OCI-LY7 (cell line): ENCODE results near the gene GRB10. TPM values are rescaled to one million over a fixed set of nuclear protein-coding genes. Genes with fewer than 3 reads are reported as not detected.
"Not testable (repeated sequence)": the region's sequence is repeated elsewhere in the genome, so short reads cannot be mapped to it uniquely, and the experiment has no call there.

ENCODE experiments used
- BruUV-seq: library from RNA; stranded (reverse); fragments of 400-500 nt; replicated peaks from 2 replicates; lab custom pipeline; 2021; lab: Mats Ljungman, UMichigan
- CTCF ChIA-PET: fragments of 300-600 bp; sonication (Branson Sonifier 250); formaldehyde crosslinking; loops from one replicate; lab custom pipeline; 2022; ENCODE audit warnings: antibody characterized with exemption; ENCODE audit not compliant: unreplicated experiment; lab: Charles Lee
- POLR2A ChIA-PET: fragments of 300-600 bp; sonication (Branson Sonifier 250); formaldehyde crosslinking; loops from one replicate; lab custom pipeline; 2022; ENCODE audit warnings: antibody characterized with exemption; lab: Charles Lee
- DNase-seq: peaks from one replicate; pipeline ENCODE4 v3.0.0-alpha.2; 2015; ENCODE audit warnings: low spot score
- H2AFZ ChIP-seq: fragments of 200-600 bp; sonication (generic), shearing (Covaris generic); 2 replicates; pipeline ENCODE4 v1.6.1; 2014; ENCODE audit warnings: mild to moderate bottlenecking, antibody characterized with exemption, low read length, moderate library complexity
- H3K27ac ChIP-seq: fragments of 200-600 bp; sonication (generic); 2 replicates; pipeline ENCODE4 v1.5.1; 2014; ENCODE audit warnings: mixed run types, low read depth, mild to moderate bottlenecking, moderate library complexity, low read length, inconsistent platforms; ENCODE audit not compliant: poor library complexity, severe bottlenecking
- H3K36me3 ChIP-seq: fragments of 200-600 bp; sonication (generic); 2 replicates; pipeline ENCODE4 v1.6.1; 2014; ENCODE audit warnings: mild to moderate bottlenecking, antibody characterized with exemption, low read length, moderate library complexity, mixed read lengths; ENCODE audit not compliant: insufficient read depth
- H3K4me1 ChIP-seq: fragments of 200-600 bp; sonication (generic); 2 replicates; pipeline ENCODE4 v1.5.1; 2014; ENCODE audit warnings: mild to moderate bottlenecking, low read length; ENCODE audit not compliant: insufficient read depth, poor library complexity, severe bottlenecking
- H3K4me2 ChIP-seq: fragments of 200-600 bp; sonication (generic); 2 replicates; pipeline ENCODE4 v1.6.1; 2014; ENCODE audit warnings: mild to moderate bottlenecking, low read length
- H3K4me3 ChIP-seq: fragments of 200-600 bp; sonication (generic); 2 replicates; pipeline ENCODE4 v1.5.1; 2014; ENCODE audit warnings: mild to moderate bottlenecking, low read depth, low read length; ENCODE audit not compliant: poor library complexity, severe bottlenecking
- H3K79me2 ChIP-seq: fragments of 200-600 bp; sonication (generic); 2 replicates; pipeline ENCODE4 v1.6.1; 2016; ENCODE audit warnings: low read depth, mild to moderate bottlenecking, low read length, moderate library complexity, mixed read lengths; ENCODE audit not compliant: insufficient read depth
- H3K9me2 ChIP-seq: fragments of 200-600 bp; sonication (generic); 2 replicates; pipeline ENCODE4 v1.6.1; 2016; ENCODE audit warnings: mild to moderate bottlenecking, low read length, mixed read lengths; ENCODE audit not compliant: insufficient read depth
- H3K9me3 ChIP-seq: fragments of 200-600 bp; sonication (generic); 2 replicates; pipeline ENCODE4 v1.6.1; 2014; ENCODE audit warnings: mild to moderate bottlenecking, mixed run types, low read length, mixed read lengths
- H4K20me1 ChIP-seq: fragments of 200-600 bp; sonication (generic); 2 replicates; pipeline ENCODE4 v1.6.1; 2014; ENCODE audit warnings: mild to moderate bottlenecking, antibody characterized with exemption, low read length, moderate library complexity, mixed read lengths; ENCODE audit not compliant: insufficient read depth
- CTCF ChIP-seq: fragments of 200-600 bp; sonication (generic); conservative IDR thresholded peaks from 2 replicates; pipeline ENCODE4 v1.5.1; 2014; ENCODE audit warnings: mild to moderate bottlenecking, antibody characterized with exemption, low read length, moderate library complexity, mixed read lengths
- EZH2phosphoT487 ChIP-seq: fragments of 200-600 bp; sonication (generic); IDR thresholded peaks from 2 replicates; pipeline ENCODE4 v1.6.1; 2018; ENCODE audit warnings: low read depth, borderline replicate concordance, mild to moderate bottlenecking, mixed run types, antibody characterized with exemption, low read length, moderate library complexity, mixed read lengths
- intact Hi-C: fragments of 100-400 bp; cut with micrococcal nuclease; formaldehyde crosslinking; loops from one replicate; pipeline ENCODE4 v1.10.0; 2022; ENCODE audit not compliant: unreplicated experiment
- total RNA-seq, 2 experiments: library from RNA; depleted of rRNA in 1 of 2; stranded (reverse); fragments of >200 nt in 1 of 2; shearing (Covaris generic) in 1 of 2; gene quantifications; 2 replicates each; pipeline ENCODE4 v1.2.3, GENCODE V29; 2014 to 2022

Gene GRB10
- total RNA-seq, 2 experiments from 2014 or later: not detected

- intact Hi-C loops: no loop called here
These were observed 230.6 kb downstream of the GRB10 start for GRCh38 chr7:50552139-50552538.

GRCh38 chr7:50545613-50546012 lies 237.1 kb downstream of the GRB10 start:
- H3K4me3 ChIP-seq, H3K79me2 ChIP-seq, H3K9me3 ChIP-seq, H3K9me2 ChIP-seq, H2AFZ ChIP-seq, H4K20me1 ChIP-seq, H3K27ac ChIP-seq, DNase-seq, BruUV-seq, H3K4me2 ChIP-seq, H3K4me1 ChIP-seq, intact Hi-C loops, CTCF ChIA-PET, H3K36me3 ChIP-seq: not testable (repeated sequence)
- POLR2A ChIA-PET: interaction anchor here (0.7 kb wide), 1 partner anchor 456 kb away, joined by 3 read pairs; no protein-coding TSS in a partner anchor

More at GRCh38 chr7:50552139-50552538, 230.6 kb downstream of the GRB10 start:
- DNase-seq: no peak
- Histone ChIP-seq H3K9me3 (no peaks in the 10 kb centered on the region), H3K4me2 (no peak overlapping the region), H2AFZ (no peak overlapping the region), H3K79me2 (no peaks in the 10 kb centered on the region), H3K9me2 (no peaks in the 10 kb centered on the region), H4K20me1 (no peaks in the 10 kb centered on the region), H3K4me3 (no peak overlapping the region), H3K36me3 (no peaks in the 10 kb centered on the region), H3K27ac (no peak overlapping the region), H3K4me1 (no peaks in the 10 kb centered on the region)
- POLR2A ChIA-PET: interaction anchor here (1.2 kb wide), 1 partner anchor 9 kb away, joined by 3 read pairs; no protein-coding TSS in a partner anchor
- no peak for TF ChIP-seq EZH2phosphoT487
- no peak for TF ChIP-seq CTCF
- CTCF ChIA-PET: interaction anchor here (0.6 kb wide), 1 partner anchor 80 kb away, joined by 3 read pairs; no protein-coding TSS in a partner anchor
- no TSS peak for BruUV-seq

GRCh38 chr7:50544992-50545391 lies 237.7 kb downstream of the GRB10 start:
- POLR2A ChIA-PET: interaction anchor here (0.7 kb wide), 1 partner anchor 10 kb away, joined by 3 read pairs; no protein-coding TSS in a partner anchor
- H3K9me3 ChIP-seq: no peaks in the 10 kb centered on the region
- no peak overlapping the region for H3K4me2 ChIP-seq
- H3K79me2 ChIP-seq: no peaks in the 10 kb centered on the region
- no peak for DNase-seq
- H4K20me1 ChIP-seq: no peaks in the 10 kb centered on the region
- intact Hi-C loops: no loop called here
- H3K4me3 ChIP-seq: no peak overlapping the region
- TF ChIP-seq EZH2phosphoT487 (no peak), CTCF (no peak)
- no peaks in the 10 kb centered on the region for H3K36me3 ChIP-seq
- H3K9me2 ChIP-seq: no peaks in the 10 kb centered on the region
- no peak overlapping the region for H3K27ac ChIP-seq
- no peak overlapping the region for H2AFZ ChIP-seq
- CTCF ChIA-PET: no interaction called here
- no peaks in the 10 kb centered on the region for H3K4me1 ChIP-seq
- no TSS peak for BruUV-seq
